HG02642 (cell line): Measurements from ENCODE around the gene PPP4R2.

Source experiments
- ATAC-seq: cut with Tn5 transposase; IDR thresholded peaks from one replicate; pipeline ENCODE4 v1.9.1; 2021; ENCODE audit warnings: mild to moderate bottlenecking; ENCODE audit not compliant: unreplicated experiment, poor library complexity

The PPP4R2 gene

DNA sequence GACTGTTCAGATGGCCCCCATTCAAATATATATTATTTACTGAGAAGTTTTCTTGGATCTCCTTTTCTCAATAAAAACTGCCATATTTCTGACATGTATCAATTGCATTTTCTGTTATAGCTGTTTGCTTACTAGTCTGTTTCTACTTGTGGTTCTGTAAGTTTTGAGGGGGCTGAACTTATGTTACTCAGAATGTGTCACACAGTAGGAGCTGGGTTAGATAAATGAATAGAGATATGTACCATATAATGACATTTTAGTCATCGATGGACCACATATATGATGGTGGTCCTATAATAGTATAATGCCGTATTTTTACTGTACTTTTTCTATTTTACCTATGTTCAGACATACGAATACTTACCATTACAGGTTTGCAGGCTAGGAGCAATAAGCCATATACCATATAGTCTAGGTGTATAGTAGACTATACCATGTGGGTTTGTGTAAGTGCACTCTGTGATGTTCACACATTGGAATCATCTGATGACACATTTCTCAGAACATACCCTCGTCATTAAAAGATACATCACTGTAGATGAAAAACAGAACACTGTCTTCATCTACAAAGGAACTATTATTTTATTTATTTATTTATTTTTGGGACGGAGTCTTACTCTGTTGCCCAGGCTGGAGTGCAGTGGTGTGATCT, 22.3 kb downstream of the PPP4R2 start:
- ATAC-seq: no peak

DNA sequence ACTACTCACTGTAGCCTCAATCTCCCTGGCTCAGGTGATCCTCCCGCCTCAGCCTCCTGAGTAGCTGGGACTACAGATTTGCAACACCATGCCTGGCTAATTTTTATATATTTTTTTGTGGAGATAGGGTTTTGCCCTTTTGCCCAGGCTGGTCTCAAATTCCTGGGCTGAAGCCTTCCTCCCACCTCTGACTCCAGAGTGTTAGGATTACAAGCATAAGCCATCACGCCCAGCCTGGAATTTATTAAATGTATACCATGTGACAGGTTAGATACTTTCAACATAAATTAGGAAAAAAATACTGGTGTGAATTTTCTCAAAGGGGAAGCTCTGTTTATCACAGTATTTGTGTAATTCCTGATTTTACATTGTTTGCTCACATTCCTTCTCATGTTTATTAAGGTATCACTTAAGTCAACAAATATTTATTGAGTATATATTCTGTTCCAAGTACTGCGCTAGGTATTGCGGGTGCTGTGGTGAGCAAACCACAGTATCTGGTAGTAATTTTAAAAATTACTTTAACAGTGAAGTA, 24.8 kb downstream of the PPP4R2 start:
- no peak for ATAC-seq

DNA sequence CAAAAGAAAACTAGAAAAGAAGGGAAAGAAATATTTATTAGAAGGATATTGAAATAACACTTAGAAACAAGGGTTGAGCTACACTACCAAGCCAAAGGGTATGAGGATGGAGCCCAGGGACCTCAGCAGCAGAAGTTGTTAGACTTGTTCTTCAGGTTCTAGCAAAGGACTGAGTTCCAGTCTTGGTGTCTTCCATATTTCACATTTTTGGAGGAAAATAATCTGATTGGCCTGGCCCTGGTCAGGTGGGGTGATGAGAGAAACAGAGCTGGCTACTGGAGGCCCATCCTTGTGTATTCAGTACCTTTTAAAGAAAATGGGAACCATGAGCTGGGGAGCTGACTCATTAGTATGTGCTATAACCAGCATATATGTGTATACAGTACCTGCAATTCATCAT, 28.2 kb downstream of the PPP4R2 start:
- ATAC-seq: no peak

DNA sequence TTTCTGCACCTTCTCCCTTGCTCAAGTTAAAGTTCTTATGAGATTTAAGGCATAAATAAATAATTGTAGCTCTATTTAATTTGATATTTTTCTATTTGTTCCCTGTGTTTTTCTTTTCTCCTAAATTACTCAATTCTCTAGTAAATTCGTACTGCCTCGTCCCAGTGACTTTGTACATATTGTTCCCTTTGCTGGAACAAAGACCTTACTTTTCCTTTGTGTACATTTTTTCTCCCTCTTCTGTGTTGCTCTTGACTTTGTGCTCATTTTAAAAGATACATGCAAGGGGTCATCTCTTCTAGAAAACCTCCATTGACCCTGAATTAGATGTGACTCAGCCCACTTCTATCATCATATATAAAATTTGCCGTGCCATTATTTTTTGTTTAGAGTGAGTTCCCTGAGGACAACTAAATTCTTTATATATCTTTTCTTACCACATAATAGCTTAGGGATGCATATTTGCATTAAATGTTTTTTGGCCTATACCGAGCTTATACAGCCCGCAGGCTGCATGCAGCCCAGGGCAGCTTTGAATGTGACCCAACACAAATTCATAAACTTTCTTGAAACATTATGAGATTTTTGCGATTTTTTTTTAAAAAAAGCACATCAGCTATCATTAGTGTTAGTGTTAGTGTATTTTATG, 29.6 kb downstream of the PPP4R2 start:
- no peak for ATAC-seq

DNA sequence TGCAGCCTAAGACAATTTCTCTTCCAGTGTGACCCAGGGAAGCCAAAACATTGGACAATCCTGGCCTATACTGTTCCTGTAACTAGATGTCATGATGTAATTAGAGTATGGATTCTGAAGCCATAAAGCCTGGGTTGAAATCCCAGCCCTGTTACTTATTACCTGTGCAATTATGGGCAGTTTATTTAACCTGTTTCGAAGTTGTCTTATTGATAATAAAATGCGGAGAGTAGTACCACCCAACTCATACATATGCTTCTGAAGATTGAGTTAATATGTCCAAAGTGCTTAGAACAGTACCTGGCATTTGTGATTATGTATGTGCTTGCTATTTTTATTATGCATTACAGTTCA, 30.1 kb downstream of the PPP4R2 start:
- no peak for ATAC-seq

DNA sequence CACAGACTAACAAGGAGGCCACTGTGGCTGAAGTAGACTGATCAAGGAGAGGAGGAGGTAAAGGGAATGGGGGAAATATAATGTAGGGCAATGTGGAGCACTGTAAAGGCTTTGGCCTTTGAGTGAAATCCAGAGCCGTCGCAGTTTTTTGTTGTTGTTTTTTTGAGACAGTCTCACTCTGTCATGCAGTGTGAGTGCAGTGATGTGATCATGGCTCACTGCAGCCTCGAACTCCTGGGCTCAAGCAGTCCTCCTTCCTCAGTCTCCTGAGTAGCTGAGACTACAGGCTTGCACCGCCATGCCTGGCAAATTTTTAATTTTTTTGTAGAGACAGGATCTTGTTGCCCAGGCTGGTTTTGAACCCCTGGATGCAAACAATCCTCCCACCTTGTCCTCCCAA, 32.2 kb downstream of the PPP4R2 start:
- ATAC-seq: no peak

DNA sequence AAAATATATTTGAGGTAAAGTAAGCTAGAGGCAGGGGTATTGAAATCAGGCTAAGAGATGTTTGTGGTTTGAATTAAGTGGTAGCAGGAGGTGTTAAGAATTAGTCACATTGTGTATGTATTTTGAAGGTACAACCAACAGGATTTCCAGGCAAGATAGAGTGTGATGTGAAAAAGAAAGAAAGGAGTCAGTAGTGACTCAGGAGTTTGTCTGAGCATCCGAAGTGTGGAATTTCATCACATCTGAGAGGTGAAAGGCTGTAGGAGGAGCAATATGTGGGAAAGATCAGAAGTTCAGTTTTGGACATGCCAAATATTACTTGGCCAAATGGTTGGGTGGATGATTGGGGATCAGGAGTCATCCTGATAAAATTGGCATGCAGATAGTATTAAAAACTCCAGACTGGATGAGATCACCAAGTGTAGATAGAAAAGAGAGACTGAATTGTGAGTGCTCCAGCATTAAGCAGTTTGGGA, 32.7 kb downstream of the PPP4R2 start:
- no peak for ATAC-seq

DNA sequence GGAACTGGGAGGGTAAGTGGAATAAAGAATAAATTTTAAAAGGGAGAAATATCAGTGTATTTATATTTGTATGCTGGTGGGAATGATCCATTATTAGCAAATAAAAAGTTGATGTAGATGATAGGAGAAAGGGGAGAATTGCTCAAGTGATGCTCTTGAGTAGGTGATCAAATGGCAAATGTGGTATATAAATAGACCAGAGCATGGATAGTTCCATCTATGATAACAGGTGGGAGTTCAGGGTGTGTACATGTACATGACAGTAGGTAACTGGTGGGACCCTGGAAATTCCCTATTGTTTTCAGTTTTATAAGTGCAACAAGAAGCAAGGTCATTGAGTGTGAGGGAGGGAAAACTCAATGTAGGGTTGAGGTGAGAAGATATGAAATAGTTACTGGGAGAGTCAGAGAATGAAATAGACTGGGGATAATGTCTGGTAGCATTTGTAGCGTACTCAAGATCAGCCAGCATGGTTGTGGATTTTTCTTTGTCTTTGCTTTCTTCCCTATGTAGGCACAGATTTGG, 33.5 kb downstream of the PPP4R2 start:
- no peak for ATAC-seq

DNA sequence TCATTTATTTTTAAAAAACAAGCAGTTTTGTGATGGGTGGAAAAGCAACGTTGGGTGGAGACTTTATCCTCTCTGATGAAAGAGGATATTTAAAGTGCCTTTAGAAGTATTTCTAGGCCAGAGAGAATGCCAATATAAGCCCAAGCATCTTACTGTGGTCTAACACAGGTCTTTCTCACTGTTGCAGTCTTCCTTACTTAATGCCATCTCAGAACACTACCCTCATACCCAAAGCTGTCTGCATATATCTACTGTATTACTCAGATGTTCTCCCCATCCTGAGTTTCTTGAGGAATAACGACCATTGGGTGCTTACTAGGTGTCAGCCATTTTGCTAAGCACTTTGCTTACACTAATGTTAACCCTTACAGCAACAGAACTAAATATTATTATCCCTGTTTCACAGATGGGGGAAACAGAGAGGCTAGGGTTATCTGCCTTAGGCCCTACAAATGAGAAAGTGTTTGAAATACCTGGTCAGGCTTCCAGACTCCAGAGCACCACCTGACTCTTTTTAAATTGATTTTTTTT, 35.0 kb downstream of the PPP4R2 start:
- no peak for ATAC-seq

DNA sequence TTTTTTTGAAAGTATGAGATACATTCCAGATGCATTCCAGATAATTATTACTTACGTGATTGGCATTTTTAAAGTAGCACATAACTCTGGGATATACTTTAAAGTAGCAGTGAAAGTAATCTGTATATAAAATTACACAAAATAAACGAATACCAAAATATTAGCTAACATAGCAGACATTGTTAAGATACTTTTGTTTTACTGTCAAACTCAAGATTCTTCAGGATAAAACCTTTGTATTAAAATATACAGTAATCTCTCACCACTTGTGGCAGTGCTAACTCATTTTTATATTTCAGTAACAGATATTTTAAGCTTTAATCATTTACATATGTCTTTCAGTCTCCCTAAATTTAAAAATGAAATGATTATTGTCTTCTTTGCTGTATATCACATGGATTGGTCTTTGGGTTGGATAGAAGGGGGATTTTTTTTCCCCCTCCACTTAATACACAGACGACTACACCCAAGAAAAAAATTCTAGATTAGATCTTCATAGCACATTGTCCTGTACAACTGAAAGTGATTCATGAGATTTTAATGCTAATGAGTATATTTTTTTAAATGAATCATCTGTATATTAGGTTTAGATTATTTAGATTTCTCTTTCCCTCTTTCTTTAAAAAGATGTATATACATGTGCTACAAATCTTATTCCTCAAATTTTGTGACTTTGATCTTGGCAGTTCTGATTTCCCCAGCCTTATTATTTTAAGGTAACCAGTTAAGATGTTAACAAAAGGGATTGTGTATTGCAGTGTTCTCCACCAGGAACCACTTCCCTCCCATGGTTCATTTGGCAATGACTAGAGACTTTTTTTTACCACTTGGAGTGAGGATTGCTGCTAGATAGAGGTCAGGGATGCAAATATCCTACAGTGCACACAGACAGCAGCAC, 40.3 kb downstream of the PPP4R2 start:
- ATAC-seq: no peak

DNA sequence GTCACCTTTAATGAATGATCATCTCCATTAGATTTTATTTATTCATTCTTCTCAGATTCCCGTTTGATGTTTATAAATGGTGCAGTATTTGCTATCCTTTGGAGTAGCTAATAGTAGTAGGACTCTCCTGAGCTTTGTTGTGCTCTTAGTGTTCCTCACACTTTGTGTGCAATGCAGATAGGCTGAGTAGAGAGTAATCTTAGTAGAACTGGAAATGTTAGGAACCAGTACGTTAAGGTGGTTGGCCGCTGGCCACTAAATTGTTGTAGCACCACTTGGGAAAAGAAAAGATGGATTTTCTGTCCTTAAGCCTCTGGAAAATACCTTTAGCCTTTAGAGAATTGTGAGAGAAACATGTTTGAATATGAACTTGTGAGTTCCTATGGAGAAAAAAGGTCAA, 44.9 kb downstream of the PPP4R2 start:
- ATAC-seq: no peak

DNA sequence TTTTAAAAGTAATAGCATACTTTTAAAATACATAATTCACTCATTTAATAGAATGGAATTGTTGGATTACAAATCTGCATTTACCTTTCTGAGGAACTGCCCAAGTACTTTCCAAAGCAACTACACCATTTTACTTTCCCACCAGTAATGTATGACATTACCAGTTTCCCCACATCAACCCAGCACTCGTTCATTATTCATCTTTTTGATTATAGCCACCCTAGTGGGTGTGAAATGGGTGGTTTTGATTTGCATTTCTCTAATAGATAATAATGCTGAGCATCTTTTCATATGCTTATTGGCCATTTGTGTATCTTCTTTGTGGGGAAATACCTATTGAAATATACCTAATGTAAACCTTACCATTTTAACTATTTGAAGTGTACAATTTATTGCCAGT, 46.8 kb downstream of the PPP4R2 start:
- no peak for ATAC-seq

DNA sequence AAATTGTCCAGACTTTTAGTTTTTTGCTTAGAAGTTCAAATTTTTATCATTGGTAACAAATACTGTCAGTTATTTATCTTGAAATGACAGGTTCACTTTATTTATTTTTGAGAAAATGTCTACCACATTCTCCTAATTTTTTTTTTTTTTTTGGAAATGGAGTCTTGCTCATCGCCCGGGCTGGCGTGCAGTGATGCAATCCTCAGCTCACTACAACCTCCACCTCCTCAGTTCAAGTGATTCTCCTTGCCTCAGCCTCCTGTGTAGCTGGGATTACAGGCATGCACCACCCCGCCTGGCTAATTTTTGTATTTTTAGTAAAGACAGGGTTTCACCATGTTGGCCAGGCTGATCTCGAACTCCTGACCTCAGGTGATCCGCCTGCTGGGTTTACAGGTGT, 48.8 kb downstream of the PPP4R2 start:
- no peak for ATAC-seq

DNA sequence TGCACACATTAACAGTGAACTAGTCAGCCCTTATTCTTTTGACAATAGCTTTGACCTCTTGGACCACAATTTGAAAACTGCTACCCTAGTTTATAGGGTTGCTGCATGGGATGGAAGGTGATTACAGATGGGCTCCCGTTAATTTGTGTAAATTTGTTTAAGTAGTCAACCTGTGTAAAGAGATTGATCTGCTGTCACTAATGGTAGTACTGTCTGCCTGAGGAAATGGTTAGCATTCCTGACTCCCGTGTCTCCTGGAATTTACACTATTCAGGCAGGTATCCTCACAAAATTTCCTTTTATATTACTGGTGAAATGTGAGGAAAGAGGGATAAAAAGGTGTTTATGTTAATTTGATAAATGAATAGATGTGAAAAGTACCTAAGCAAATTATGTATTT, 49.6 kb downstream of the PPP4R2 start:
- ATAC-seq: no peak

DNA sequence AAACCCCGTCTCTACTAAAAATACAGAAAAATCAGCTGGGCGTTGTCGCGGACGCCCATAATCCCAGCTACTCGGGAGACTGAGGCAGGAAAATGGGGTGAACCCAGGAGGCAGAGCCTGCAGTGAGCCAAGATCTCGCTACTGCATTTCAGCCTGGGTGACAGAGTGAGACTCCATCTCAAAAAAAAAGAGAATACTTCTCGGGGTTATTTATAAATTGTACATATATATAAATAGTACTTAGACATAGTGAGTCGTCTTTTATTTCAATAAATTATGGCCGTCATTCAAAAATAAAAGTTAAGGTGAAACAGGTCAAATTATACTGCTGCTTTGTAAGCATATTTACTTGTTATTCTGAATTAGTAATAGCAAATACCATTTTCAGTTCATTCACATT, 52.7 kb downstream of the PPP4R2 start:
- ATAC-seq: no peak

DNA sequence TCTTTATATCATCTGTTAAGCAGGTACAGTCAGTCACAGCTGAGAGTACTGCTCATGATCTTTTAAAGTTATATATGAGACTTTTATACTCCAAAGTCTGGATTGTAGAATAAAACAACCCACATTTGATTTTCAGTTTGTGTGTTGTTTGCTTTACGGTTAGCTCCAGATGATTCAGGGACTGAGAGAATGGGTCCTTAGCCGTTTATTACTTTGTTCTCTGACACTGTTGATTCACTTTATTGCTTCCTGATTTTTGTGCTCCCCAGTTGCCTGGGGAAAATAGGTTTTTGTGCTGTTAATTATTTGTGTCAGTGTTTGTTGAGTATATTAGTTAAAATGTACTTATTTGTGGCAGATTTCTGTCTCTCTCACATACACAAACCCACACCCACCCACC, 56.2 kb downstream of the PPP4R2 start:
- no peak for ATAC-seq

DNA sequence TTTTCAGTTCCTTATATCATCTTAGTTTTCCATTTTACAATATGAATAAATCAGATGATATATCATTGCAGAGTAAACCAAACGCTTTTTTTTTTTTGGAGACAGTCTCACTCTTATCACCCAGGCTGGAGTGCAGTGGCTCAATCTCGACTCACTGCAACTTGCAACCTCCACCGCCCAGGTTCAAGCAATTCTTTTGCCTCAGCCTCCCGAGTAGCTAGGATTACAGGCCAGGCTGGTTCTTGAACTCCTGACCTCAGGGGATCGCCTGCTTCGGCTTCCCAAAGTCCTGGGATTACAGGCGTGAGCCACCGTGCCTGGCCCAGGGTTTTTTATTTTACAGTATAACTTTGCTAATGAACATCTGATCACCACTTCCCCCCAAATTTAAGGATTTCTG, 59.0 kb downstream of the PPP4R2 start:
- no peak for ATAC-seq

DNA sequence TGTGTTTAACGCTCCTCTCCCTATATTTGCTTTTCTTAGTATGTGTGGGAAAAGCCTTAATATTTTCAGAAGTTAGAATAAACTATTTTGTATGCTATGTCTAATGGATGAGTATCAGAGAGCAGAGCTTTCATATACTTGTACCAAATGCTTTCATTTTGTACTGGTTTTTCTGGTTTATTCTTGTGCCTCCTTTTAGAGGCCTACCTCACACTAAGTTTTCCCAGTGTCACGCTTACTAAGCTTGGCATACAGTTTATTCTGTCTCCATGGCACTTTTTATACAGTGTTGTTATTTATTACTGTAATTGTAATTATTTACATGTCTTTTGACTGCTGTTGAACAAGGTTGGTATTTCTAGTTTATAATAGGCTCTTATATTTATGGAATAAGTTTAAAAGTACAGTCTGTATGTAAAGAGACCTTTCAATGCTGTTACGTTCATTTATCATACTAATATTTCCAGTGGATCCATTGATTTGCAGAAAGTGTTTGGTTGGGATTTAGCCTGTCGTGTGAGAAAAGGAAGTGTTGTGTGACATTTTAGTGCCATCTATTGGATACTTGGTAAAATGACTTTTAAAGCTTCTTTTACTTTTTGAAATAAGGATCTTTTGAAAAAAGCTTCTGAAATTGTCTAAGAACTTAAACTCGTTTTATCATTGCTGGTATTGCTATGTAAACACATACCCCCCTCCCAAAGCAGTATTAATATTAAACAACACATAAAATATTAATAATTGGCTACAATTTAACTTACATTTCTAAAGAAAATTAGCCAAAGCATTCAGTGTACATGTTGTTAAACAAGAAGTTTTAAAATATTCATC, 59.6 kb downstream of the PPP4R2 start:
- ATAC-seq: no peak

DNA sequence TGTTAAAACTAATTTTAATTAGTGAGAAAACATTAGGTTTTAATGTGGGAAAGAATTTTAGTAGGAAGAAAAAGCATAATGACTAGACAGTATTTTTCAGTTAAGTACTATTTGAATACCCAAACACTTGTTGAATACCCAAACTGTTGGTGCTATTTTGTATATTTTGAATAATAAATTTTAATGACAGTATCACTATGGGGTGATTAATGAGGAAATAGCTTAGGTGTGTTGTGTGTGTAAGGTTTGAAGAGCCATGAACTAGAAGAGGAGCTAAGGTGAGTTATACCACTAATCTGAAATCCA, 60.2 kb downstream of the PPP4R2 start:
- no peak for ATAC-seq

DNA sequence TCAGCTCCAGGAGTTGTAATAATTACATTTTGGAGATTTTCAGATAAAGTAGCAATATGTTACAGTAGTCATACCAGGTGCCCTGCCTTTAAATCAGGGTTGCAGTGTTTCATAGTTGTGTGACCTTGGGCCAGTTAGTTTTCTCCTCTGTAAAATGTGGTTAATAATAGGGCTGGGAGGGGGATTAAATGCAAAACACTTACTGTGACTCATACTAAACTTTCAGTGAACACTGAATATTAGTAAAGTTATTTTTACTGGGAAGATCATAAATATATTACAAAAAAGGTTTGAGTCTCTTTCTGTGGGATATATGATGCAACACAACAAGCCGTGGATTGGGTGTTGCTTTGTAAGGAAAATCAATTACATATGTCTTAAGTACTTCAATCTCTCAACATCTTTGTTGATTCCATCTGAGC, 63.7 kb downstream of the PPP4R2 start:
- no peak for ATAC-seq
